Measurements from ENCODE around the gene USP46.

The USP46 gene

DNA sequence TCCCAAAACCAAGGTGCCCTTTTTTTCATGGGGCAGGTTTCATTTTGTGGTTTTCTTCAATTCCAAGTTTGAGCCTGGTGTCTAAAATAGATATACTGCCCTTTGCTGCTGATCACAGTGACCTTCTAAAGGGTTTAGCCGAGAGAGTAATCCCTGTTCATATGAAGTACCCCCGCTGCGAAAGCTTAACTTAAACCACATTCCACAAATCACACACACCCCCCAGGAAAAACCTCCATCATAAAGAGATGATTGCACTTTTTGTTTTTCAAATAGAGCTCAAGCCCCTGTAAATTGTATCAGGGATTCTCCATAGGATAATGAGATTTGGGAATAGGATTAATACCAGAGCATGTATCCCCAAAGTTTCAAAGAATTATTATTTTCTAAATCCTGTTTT lies 90.8 kb downstream of the USP46 start:
- no peak for DNase-seq

DNA sequence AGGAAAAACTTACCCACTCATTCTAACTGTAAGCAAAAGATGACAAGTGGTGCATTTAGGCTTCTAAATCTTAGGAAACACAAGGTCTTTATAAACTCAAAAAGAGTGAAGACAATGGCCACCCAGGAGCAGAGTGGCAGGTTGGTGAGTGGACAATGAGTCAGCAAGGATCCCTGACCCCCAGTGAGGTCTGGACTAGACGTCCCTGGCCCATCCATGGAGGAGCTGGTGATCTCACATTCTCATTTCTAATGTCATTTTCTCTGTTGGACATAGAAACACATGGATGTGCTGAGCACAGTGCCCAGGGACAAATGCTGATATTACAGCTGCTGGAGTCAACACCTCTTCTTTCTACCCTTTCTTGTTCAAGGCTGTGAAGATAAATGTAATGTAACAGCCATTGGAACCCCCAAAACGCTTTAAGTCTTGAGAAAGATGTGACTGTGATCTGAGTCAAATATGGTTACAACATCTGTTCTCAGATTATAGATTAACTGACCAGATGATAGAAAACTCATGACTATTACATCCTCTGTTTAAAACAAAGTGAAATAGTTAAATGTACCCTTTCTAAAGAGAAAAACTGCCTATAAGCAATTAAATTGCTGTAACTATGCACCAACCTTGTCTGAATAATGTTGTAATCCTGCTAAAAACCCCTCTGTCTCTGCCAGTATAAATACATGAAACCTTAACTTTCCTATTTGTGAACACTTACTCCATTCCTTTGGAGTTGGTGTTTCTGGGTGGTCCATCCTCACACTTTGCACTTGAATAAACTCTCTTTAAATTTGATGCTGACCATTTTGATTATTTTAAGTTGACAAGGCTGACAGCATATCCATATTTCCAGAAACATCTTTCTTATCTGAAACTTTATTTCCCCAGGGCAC lies 92.7 kb downstream of the USP46 start:
- DNase-seq = no peak

DNA sequence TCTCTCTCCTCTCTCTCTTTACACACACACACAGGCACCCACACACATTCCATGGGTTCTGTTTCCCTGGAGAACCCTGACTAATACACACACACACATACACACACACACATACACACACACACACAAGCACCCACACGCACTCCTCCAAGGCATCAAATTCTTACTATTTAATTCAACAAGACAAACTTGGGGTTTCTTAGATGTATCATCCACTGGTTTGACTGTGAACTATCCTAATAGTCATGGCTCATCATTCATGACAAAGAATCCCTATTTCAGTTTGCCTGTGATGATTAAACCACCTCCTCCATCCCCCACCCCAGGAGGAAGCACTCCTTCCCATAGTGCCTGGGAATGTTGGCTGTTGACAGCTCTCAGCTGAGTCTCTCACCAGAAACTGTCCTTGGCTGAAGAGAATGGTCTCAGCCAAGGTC lies 98.2 kb downstream of the USP46 start:
- DNase-seq = no peak

DNA sequence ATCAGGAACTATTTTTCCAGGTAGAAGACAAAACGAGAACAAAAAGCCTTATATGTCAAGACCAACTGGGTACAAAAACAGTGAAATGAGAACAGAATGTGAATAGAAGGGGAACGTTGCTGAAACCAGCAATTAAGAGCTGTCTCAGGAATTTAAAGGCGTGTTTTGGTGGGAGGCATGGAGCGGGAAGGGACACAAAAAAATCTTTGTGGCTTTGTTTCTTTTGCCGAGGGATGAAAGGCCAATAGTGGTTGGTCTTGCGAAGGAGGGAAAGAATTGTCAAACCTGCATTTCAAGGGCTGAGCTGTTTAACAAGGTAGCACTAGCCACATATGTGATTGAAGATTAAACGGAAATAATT lies 103.8 kb downstream of the USP46 start:
- no peak for DNase-seq

DNA sequence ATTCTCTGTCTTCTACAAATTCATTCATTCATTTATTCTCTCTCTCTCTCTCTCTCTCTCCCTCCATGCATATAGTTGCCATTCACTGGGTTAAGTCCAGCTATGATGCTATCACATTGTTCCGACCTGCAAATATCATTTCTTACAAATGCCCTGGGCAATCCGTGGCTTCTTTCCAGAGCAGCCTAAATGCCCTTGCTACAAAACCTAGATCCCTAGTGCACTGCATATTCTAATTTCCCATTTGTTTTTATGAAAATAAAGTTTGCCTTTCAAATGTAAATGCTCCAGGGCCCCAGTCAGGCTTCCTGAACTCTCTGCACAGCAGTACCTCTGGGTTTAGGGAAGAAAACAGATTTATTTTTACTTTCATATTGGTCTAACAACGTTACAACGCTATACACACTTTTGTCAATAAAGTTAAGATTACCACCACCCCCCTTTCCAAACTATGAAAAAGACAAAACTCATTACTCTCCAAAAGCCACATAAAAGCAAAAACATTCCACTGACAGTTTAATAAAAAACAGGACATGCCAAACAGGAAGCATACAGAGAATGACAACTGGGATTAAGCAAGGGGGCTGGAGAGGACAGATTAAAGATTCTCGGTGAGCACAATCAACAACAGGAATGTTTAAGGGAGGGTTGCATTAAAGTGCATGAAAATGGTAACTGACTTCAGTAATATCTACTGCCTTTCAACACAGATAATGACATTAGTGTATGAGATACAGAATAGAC lies 104.3 kb downstream of the USP46 start:
- DNase-seq = no peak

DNA sequence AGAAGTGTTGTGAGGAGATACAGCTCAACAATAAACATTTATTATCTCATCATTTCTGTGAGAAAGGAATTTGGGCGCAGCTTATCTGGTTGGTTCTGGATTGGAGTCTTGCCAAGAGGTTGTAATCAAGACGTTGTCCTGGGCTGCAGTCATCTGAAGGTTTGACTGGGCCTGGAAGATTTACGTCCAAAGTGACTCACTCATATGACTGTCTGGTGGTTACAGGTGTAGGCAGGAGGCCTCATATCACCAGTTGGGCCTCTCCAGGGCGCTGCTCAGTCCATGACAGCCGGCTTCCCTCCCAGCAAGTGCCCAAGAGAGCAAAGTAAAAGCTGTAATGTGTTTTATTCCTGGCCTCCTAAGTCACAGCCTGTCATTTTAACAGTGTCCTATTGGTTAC lies 106.3 kb downstream of the USP46 start:
- no peak for DNase-seq

DNA sequence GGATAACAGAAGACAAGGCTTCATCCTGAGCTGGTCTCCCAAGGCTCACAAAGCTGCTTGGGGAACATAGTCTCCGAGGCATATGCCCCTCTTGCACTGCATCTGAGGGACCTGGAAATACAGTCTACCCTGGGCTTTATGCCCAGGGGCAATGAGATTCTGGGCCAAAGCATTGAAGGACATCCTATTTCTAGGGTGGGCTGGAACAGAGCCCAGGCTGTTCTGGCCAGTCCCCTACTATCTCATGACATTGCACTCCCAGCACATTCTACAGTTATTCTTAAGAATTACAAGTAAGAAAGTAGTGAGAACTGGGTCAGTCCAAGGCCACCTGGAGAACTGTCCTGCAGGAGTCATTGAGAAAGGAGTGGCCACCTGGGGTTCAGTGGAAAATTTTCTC lies 107.6 kb downstream of the USP46 start:
- DNase-seq = no peak

DNA sequence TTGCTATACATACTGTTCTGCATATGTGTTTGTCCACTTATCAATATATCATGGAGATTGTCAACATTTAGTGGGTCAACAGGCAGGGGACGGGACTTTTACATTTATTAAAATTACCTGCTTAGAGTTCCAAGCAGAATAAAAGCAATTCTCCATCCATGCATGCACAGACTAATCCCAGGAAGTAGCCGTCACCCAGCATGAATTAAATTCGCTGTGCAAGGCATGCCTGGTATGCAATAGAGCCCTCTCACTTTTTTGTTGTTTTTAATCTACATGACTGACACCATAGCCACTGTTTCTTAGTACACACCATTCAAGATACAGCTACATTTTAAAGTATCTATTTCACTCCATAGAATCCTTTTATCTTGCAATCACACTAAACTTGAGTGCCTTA lies 108.9 kb downstream of the USP46 start:
- DNase-seq = no peak

DNA sequence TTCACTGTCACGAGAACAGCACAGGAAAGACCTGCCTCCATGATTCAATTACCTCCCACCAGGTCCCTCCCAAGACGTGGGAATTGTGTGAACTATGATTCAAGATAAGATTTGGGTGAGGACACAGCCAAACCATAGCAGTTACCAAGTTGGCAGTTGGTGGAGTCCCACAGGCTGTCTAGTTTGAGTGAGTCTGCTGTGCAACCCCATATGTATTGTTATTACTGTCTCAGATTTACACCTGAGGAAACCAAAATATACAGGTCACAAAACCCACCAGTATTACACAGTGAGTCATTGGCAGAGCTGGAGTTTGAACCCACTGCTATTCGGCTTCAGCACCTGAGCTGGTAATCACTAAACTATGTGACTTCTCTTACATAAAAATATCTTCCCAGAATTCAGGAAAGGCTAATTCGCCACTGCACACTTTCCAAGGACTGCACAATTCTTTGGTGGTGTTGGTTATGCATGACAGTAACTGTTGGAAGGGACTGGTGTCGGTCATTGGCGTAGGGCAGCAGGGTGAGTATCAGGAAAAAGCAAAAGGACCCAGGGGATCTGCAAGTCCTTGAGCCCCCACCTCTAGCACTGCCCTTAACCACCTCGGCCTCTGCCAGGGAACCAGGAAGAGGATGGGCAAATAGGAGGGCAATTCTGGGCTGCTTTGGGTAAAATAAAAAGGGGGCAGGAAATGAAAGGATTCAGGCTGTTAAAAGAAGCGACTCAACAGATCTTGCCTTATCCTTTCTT lies 110.1 kb downstream of the USP46 start:
- DNase-seq = no peak

DNA sequence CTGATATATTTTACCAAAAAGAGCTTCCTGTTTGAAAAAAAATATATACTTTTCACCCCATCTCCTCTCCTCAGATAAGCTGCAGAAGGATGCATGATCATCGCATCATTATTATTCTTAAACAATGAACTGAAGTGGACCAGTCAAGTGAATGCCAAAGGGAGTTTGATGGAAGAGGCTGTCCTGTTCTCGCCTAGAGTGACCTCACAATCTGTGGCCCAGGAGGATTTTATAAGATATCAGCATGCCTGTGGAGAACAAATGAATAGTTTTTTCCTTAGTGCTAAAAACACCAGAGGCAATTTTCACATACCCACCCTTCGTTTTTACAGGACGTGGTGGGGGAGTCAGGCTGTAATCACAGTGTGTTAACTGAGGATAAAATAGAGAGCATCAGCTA lies 112.7 kb downstream of the USP46 start:
- DNase-seq = no peak

DNA sequence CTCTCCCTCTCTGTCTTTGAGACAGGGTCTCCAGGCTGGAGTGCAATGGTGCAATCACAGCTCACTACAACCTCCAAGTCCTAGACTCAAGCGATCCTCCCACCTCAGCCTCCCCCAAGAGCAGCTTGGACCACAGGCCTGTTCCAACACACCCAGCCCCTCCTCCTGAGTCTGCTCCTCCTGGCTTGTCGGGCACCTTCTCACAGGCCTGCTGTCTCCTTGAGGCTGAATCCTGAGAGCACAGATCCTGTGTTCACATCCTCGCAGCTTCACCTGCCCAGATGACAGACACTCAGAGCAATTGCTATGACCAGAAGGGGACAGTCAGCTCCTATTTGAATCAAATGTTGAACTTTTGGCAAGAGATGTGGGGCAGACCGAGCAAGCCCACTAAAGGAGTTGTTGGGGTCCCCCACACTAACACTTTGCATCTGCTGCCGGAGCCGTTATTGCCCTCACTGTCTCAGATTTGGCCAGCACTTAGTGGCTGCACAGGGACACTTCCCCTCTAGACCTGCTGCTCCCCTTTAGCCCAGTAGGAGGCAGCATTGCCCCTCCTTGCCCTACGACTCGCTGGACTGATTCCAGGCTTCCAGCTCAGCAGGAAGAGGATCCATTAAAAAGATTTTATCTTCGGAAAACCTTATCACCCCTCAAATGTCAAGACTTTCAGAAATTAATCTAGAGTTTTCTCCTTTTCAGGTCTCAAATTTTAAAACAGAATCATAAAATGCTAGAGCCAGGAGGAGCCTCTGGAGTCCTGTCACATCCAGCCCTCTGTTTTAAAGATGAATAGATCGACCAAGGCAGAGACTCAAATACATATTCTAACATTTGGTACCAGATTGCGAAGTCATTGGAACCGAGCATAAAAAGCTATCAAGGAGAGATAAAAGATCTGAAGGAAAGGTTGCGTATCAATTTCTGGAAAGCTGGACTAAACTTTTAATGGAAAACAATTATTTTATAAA lies 113.7 kb downstream of the USP46 start:
- peak; percentile 6 to 49 for DNase-seq
